Osteocyte (in vitro differentiated cells): ENCODE data around the gene EHD3. TPM values are rescaled to one million over a fixed set of nuclear protein-coding genes. Genes with fewer than 3 reads are reported as not detected.

Source experiments
- DNase-seq: peaks from one replicate; pipeline ENCODE4 v3.0.0; 2021; ENCODE audit warnings: mixed read lengths; ENCODE audit not compliant: unreplicated experiment; ENCODE audit errors: extremely low spot score
- H3K27ac Mint-ChIP-seq: one replicate; pipeline ENCODE4 v1.8.0; 2021; ENCODE audit warnings: mild to moderate bottlenecking, mixed read lengths; ENCODE audit not compliant: unreplicated experiment
- H3K27me3 Mint-ChIP-seq: one replicate; pipeline ENCODE4 v1.8.0; 2021; ENCODE audit warnings: mixed read lengths; ENCODE audit not compliant: unreplicated experiment
- H3K36me3 Mint-ChIP-seq: one replicate; pipeline ENCODE4 v1.8.0; 2021; ENCODE audit warnings: mixed read lengths; ENCODE audit not compliant: unreplicated experiment
- H3K4me1 Mint-ChIP-seq: one replicate; pipeline ENCODE4 v1.8.0; 2021; ENCODE audit warnings: mixed read lengths; ENCODE audit not compliant: unreplicated experiment
- H3K4me3 Mint-ChIP-seq: one replicate; pipeline ENCODE4 v1.8.0; 2021; ENCODE audit warnings: mild to moderate bottlenecking, moderate library complexity, mixed read lengths; ENCODE audit not compliant: unreplicated experiment
- H3K9me3 Mint-ChIP-seq: one replicate; pipeline ENCODE4 v1.8.0; 2021; ENCODE audit warnings: mixed read lengths; ENCODE audit not compliant: unreplicated experiment
- CTCF ChIP-seq: fragments of 200-600 bp; sonication (generic); IDR thresholded peaks from 2 replicates; pipeline ENCODE4 v1.5.0; 2021; ENCODE audit warnings: antibody characterized with exemption, mild to moderate bottlenecking, moderate library complexity
- total RNA-seq: library from RNA; stranded (reverse); gene quantifications from 2 replicates; pipeline ENCODE4 v1.2.1, GENCODE V29; 2021

Gene EHD3
- total RNA-seq, 1 donor from 2014 or later, result 25.9 TPM

GRCh38 chr2:31296641-31297287, 62.8 kb downstream of the EHD3 start:
- Mint-ChIP-seq H3K9me3 (no peaks in the 10 kb centered on the region), H3K4me1 (peaks cover 36% of the 10 kb centered on the region), H3K27ac (peak overlapping the region; percentile 86), H3K4me3 (no peak overlapping the region), H3K27me3 (no peaks in the 10 kb centered on the region), H3K36me3 (no peaks in the 10 kb centered on the region)
- peak; percentile 21 for TF ChIP-seq CTCF
- DNase-seq, result no peak

GRCh38 chr2:31297751-31298150, 63.8 kb downstream of the EHD3 start:
- DNase-seq, result no peak
- no peaks in the 10 kb centered on the region for H3K27me3 Mint-ChIP-seq
- H3K36me3 Mint-ChIP-seq, result no peaks in the 10 kb centered on the region
- H3K9me3 Mint-ChIP-seq, result no peaks in the 10 kb centered on the region
- TF ChIP-seq CTCF, result no peak
- H3K27ac Mint-ChIP-seq, result peak overlapping the region; percentile 86
- H3K4me3 Mint-ChIP-seq, result no peak overlapping the region
- peaks cover 36% of the 10 kb centered on the region for H3K4me1 Mint-ChIP-seq

GRCh38 chr2:31299547-31299946, 65.6 kb downstream of the EHD3 start:
- Mint-ChIP-seq H3K27me3 (no peaks in the 10 kb centered on the region), H3K4me1 (peaks cover 44% of the 10 kb centered on the region), H3K4me3 (no peak overlapping the region), H3K27ac (no peak overlapping the region), H3K9me3 (no peaks in the 10 kb centered on the region), H3K36me3 (no peaks in the 10 kb centered on the region)
- TF ChIP-seq CTCF, result no peak
- DNase-seq, result peak; percentile 7

- H3K4me3 Mint-ChIP-seq, result no peak overlapping the region
- TF ChIP-seq CTCF, result no peak
- no peak overlapping the region for H3K27ac Mint-ChIP-seq
- no peaks in the 10 kb centered on the region for H3K9me3 Mint-ChIP-seq
- H3K36me3 Mint-ChIP-seq, result no peaks in the 10 kb centered on the region
- DNase-seq, result no peak
- H3K27me3 Mint-ChIP-seq, result no peaks in the 10 kb centered on the region
- H3K4me1 Mint-ChIP-seq, result peaks cover 40% of the 10 kb centered on the region
Observed at GRCh38 chr2:31300309-31300708, 66.4 kb downstream of the EHD3 start.

- H3K36me3 Mint-ChIP-seq, result no peaks in the 10 kb centered on the region
- peaks cover 7% of the 10 kb centered on the region for H3K9me3 Mint-ChIP-seq
- TF ChIP-seq CTCF, result no peak
- no peaks in the 10 kb centered on the region for H3K27me3 Mint-ChIP-seq
- peaks cover 12% of the 10 kb centered on the region for H3K4me1 Mint-ChIP-seq
- H3K27ac Mint-ChIP-seq, result no peak overlapping the region
- peak; percentile 57 for DNase-seq
- H3K4me3 Mint-ChIP-seq, result no peak overlapping the region
Observed at GRCh38 chr2:31302940-31303563, 69.1 kb downstream of the EHD3 start.
